SU-DHL-6 (cell line): Measurements from ENCODE around the gene SULT1C3.

Source experiments
- CTCF ChIP-seq: fragments of 200-600 bp; sonication (generic); IDR thresholded peaks from one replicate; pipeline ENCODE4 v1.5.1; 2017; ENCODE audit warnings: antibody characterized with exemption, mild to moderate bottlenecking, low read length, moderate library complexity; ENCODE audit not compliant: insufficient read depth, poor library complexity, severe bottlenecking
- EZH2phosphoT487 ChIP-seq: fragments of 200-600 bp; sonication (generic), shearing (Covaris generic); conservative IDR thresholded peaks from 2 replicates; pipeline ENCODE4 v1.6.1; 2018; ENCODE audit warnings: mild to moderate bottlenecking, antibody characterized with exemption, low read length, moderate library complexity, mixed read lengths

- no peak for TF ChIP-seq CTCF
- TF ChIP-seq EZH2phosphoT487: no peak
Observed at GRCh38 chr2:108200569-108200968, 39.2 kb upstream of the SULT1C3 start.
